GM23338 (cell line): Measurements from ENCODE around the gene ZNF148. TPM values are rescaled to one million over a fixed set of nuclear protein-coding genes. Genes with fewer than 3 reads are reported as not detected.

Source experiments
- ATAC-seq: fragments of 200-7000 bp; cut with Tn5 transposase; 3 replicates; pipeline ENCODE4 v1.9.1; 2020
- DNase-seq: peaks from one replicate; pipeline ENCODE4 v3.0.0-alpha.2; 2015; ENCODE audit warnings: low spot score
- H2AFZ ChIP-seq: fragments of 200-600 bp; sonication (generic); 2 replicates; pipeline ENCODE4 v1.8.0; 2016; ENCODE audit warnings: antibody characterized with exemption, mild to moderate bottlenecking, moderate library complexity
- H3F3A ChIP-seq: fragments of 200-600 bp; sonication (generic); replicated peaks from 2 replicates; pipeline ENCODE4 v1.8.0; 2017; ENCODE audit warnings: antibody characterized with exemption, mixed run types, low read depth
- H3K27ac ChIP-seq: fragments of 200-600 bp; sonication (generic); 2 replicates; pipeline ENCODE4 v1.6.1; 2016; ENCODE audit warnings: low read depth
- H3K27me3 ChIP-seq: fragments of 200-600 bp; sonication (generic); 2 replicates; pipeline ENCODE4 v1.8.0; 2016; ENCODE audit warnings: mild to moderate bottlenecking, mixed run types, moderate library complexity; ENCODE audit not compliant: insufficient read depth
- H3K36me3 ChIP-seq: fragments of 200-600 bp; sonication (generic); 2 replicates; pipeline ENCODE4 v1.8.0; 2016; ENCODE audit warnings: mild to moderate bottlenecking; ENCODE audit not compliant: insufficient read depth
- H3K4me1 ChIP-seq: fragments of 200-600 bp; sonication (generic); 2 replicates; pipeline ENCODE4 v1.8.0; 2016; ENCODE audit warnings: mild to moderate bottlenecking, moderate library complexity; ENCODE audit not compliant: insufficient read depth
- H3K4me2 ChIP-seq: fragments of 200-600 bp; sonication (generic); 2 replicates; pipeline ENCODE4 v1.7.1; 2017; ENCODE audit warnings: mixed run types
- H3K4me3 ChIP-seq: fragments of 200-600 bp; sonication (generic); 2 replicates; pipeline ENCODE4 v1.6.1; 2016; ENCODE audit warnings: mixed run types
- H3K79me2 ChIP-seq: fragments of 200-600 bp; sonication (generic); replicated peaks from 2 replicates; pipeline ENCODE4 v1.8.0; 2017; ENCODE audit warnings: mild to moderate bottlenecking; ENCODE audit not compliant: insufficient read depth
- H3K9me2 ChIP-seq: fragments of 200-600 bp; sonication (generic); 2 replicates; pipeline ENCODE4 v1.8.0; 2017; ENCODE audit not compliant: insufficient read depth
- H4K20me1 ChIP-seq: fragments of 200-600 bp; sonication (generic); replicated peaks from 2 replicates; pipeline ENCODE4 v1.8.0; 2017; ENCODE audit warnings: mild to moderate bottlenecking; ENCODE audit not compliant: insufficient read depth
- H3K27ac Mint-ChIP-seq: 2 replicates; pipeline ENCODE4 v1.8.0; 2020; ENCODE audit warnings: inconsistent platforms, mild to moderate bottlenecking, moderate library complexity, mixed read lengths
- H3K27me3 Mint-ChIP-seq: 3 replicates; pipeline ENCODE4 v1.8.0; 2022; ENCODE audit warnings: low read depth, mild to moderate bottlenecking, moderate library complexity, mixed read lengths, inconsistent platforms; ENCODE audit not compliant: insufficient read depth, poor library complexity
- H3K36me3 Mint-ChIP-seq: 3 replicates; pipeline ENCODE4 v1.8.0; 2021; ENCODE audit warnings: low read depth, mild to moderate bottlenecking, inconsistent platforms, moderate library complexity, mixed read lengths
- H3K4me1 Mint-ChIP-seq: 3 replicates; pipeline ENCODE4 v1.8.0; 2020; ENCODE audit warnings: mild to moderate bottlenecking, inconsistent platforms, mixed read lengths
- H3K4me3 Mint-ChIP-seq: 3 replicates; pipeline ENCODE4 v1.8.0; 2021; ENCODE audit warnings: moderate library complexity, mild to moderate bottlenecking, inconsistent platforms, mixed read lengths
- H3K9me3 Mint-ChIP-seq: 3 replicates; pipeline ENCODE4 v1.8.0; 2020; ENCODE audit warnings: moderate library complexity, mild to moderate bottlenecking, inconsistent platforms, mixed read lengths
- NANOG ChIP-seq: IDR thresholded peaks from 2 replicates; pipeline ENCODE4 v1.6.1; 2016; ENCODE audit warnings: antibody characterized with exemption, borderline replicate concordance
- STAT1 ChIP-seq: IDR thresholded peaks from one replicate; pipeline ENCODE4 v1.6.1; 2016; ENCODE audit warnings: antibody characterized with exemption; ENCODE audit not compliant: unreplicated experiment
- polyA plus RNA-seq: library from polyadenylated mRNA; unstranded; fragments of >200 nt; fragmentation: Nextera tagmentation; extraction: Ambion mirVana; gene quantifications from 2 replicates; pipeline ENCODE4 v1.2.1, GENCODE V29; 2016
- total RNA-seq: library from RNA; depleted of rRNA; stranded (reverse); fragments of >200 nt; shearing (Covaris generic); gene quantifications from 2 replicates; pipeline ENCODE4 v1.2.3, GENCODE V29; 2014
- TF ChIP-seq, protein P1 (sequence below): IDR thresholded peaks from 2 replicates; pipeline ENCODE4 v1.6.1; 2016; ENCODE audit warnings: antibody characterized with exemption
- TF ChIP-seq, protein P2 (sequence below), 2 experiments: fragments of 200-600 bp in 1 of 2; sonication (generic) in 1 of 2; conservative IDR thresholded peaks; 2 replicates each; pipeline versions ENCODE4 v1.5.1 to v1.6.1; 2016 to 2017; ENCODE audit warnings: antibody characterized with exemption in 2 of 2, low read depth in 2 of 2, mild to moderate bottlenecking in 2 of 2, moderate library complexity in 1 of 2
- TF ChIP-seq, protein P3 (sequence below): IDR thresholded peaks from one replicate; pipeline ENCODE4 v1.6.1; 2018; ENCODE audit warnings: antibody characterized with exemption; ENCODE audit not compliant: unreplicated experiment

ZNF148 gene
- total and polyA plus RNA-seq, 2 experiments from 2014 or later = 13.9 to 16.9 TPM

DNA sequence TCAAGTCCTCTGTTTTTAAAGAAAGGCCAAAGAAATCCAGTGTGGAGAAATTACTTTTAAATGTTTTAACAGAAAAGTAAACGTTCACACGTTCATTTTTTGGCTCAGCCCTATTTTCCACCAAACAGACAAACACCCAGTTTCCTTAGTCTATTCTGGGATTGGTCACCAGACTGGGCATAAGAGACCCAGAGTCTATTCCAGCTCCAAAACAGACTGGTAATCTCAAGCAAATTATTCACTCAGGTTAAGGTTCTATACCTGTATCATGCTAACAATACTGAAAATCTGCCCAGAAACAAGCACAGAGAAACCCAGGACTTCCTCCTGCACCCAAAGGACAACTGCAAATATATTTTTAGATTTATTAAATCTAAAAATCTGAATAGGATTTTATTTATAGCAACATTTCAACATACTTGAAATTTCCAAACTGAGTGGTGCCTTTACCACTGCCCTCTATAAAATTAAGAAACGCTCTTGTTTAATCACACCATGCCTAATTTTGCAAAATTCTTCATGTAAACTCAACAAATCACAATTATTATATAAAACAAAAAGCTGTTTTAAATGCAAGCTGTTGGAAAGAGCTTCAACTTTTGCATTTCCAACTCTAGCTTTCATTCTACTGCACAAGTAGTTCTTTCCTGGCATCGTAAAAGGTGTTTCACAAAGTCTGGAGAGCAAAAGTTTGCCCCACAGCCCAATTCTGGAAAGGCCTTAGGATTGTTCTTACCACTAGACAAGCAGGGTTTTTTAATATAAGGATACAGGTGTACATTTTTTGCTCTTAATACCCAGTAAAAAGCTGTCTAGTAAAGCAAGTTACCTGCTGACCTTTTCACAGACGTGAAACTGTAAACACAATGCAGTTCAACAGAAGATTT lies 18.7 kb downstream of the ZNF148 start:
- no peaks in the 10 kb centered on the region for H3K9me2 ChIP-seq
- H3F3A ChIP-seq = no peaks in the 10 kb centered on the region
- peaks cover 5% of the 10 kb centered on the region; the same call in 1 of the 2 replicates for H3K4me1 ChIP-seq
- peaks cover 13% of the 10 kb centered on the region for H3K4me1 Mint-ChIP-seq
- H3K36me3 Mint-ChIP-seq = no peaks in the 10 kb centered on the region
- peaks cover 93% of the 10 kb centered on the region for H3K79me2 ChIP-seq
- no peaks in the 10 kb centered on the region for H3K27me3 ChIP-seq
- peak overlapping the region; percentile 84 for H3K4me2 ChIP-seq
- peak overlapping the region; percentile 66 for H3K4me3 Mint-ChIP-seq
- H3K9me3 Mint-ChIP-seq = no peaks in the 10 kb centered on the region
- peak overlapping the region; percentile 71 for H3K4me3 ChIP-seq
- H3K27ac Mint-ChIP-seq = no peak overlapping the region
- peaks cover 28% of the 10 kb centered on the region for H4K20me1 ChIP-seq
- H3K27me3 Mint-ChIP-seq = peaks cover 2% of the 10 kb centered on the region
- DNase-seq (no peak), ATAC-seq (no peak)
- no peak overlapping the region for H3K27ac ChIP-seq
- peak overlapping the region; percentile 87; the same call in 1 of the 2 replicates for H2AFZ ChIP-seq
- no peaks in the 10 kb centered on the region for H3K36me3 ChIP-seq
- TF ChIP-seq, protein P1, sequence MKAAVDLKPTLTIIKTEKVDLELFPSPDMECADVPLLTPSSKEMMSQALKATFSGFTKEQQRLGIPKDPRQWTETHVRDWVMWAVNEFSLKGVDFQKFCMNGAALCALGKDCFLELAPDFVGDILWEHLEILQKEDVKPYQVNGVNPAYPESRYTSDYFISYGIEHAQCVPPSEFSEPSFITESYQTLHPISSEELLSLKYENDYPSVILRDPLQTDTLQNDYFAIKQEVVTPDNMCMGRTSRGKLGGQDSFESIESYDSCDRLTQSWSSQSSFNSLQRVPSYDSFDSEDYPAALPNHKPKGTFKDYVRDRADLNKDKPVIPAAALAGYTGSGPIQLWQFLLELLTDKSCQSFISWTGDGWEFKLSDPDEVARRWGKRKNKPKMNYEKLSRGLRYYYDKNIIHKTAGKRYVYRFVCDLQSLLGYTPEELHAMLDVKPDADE = no peak
- TF ChIP-seq NANOG = no peak
- TF ChIP-seq, protein P2, sequence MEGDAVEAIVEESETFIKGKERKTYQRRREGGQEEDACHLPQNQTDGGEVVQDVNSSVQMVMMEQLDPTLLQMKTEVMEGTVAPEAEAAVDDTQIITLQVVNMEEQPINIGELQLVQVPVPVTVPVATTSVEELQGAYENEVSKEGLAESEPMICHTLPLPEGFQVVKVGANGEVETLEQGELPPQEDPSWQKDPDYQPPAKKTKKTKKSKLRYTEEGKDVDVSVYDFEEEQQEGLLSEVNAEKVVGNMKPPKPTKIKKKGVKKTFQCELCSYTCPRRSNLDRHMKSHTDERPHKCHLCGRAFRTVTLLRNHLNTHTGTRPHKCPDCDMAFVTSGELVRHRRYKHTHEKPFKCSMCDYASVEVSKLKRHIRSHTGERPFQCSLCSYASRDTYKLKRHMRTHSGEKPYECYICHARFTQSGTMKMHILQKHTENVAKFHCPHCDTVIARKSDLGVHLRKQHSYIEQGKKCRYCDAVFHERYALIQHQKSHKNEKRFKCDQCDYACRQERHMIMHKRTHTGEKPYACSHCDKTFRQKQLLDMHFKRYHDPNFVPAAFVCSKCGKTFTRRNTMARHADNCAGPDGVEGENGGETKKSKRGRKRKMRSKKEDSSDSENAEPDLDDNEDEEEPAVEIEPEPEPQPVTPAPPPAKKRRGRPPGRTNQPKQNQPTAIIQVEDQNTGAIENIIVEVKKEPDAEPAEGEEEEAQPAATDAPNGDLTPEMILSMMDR (conservative IDR thresholded peaks at IDR 0.05; ENCODE audit: low read depth in 2 of 2) = no peak
- TF ChIP-seq STAT1 = no peak

DNA sequence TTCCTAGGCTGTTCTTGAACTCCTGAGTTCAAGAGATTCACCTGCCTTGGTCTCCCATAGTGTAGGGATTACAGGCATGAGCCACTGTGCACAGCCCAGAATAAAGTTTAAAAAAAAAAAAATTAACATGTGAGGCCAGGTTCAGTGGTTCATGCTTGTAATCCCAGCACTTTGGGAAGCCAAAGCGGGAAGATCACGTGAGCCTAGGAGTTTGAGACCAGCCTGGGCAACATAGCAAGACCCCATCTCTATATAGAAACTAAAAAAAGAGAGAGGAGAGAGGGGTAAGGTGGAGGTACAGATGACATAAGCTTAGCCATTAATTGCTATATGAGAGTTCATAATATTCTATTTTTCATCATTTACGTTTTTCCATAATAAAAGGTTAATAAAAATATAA lies 21.5 kb downstream of the ZNF148 start:
- H3K27me3 ChIP-seq = no peaks in the 10 kb centered on the region
- TF ChIP-seq, protein P3, sequence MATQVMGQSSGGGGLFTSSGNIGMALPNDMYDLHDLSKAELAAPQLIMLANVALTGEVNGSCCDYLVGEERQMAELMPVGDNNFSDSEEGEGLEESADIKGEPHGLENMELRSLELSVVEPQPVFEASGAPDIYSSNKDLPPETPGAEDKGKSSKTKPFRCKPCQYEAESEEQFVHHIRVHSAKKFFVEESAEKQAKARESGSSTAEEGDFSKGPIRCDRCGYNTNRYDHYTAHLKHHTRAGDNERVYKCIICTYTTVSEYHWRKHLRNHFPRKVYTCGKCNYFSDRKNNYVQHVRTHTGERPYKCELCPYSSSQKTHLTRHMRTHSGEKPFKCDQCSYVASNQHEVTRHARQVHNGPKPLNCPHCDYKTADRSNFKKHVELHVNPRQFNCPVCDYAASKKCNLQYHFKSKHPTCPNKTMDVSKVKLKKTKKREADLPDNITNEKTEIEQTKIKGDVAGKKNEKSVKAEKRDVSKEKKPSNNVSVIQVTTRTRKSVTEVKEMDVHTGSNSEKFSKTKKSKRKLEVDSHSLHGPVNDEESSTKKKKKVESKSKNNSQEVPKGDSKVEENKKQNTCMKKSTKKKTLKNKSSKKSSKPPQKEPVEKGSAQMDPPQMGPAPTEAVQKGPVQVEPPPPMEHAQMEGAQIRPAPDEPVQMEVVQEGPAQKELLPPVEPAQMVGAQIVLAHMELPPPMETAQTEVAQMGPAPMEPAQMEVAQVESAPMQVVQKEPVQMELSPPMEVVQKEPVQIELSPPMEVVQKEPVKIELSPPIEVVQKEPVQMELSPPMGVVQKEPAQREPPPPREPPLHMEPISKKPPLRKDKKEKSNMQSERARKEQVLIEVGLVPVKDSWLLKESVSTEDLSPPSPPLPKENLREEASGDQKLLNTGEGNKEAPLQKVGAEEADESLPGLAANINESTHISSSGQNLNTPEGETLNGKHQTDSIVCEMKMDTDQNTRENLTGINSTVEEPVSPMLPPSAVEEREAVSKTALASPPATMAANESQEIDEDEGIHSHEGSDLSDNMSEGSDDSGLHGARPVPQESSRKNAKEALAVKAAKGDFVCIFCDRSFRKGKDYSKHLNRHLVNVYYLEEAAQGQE = no peak
- TF ChIP-seq, protein P2 (conservative IDR thresholded peaks at IDR 0.05; ENCODE audit: low read depth in 2 of 2) = no peak
- H3K4me1 Mint-ChIP-seq = peaks cover 13% of the 10 kb centered on the region
- 0 out of 2 replicates have a peak, but pooled peaks cover 5% of the 10 kb centered on the region for H3K4me1 ChIP-seq
- H4K20me1 ChIP-seq = peaks cover 25% of the 10 kb centered on the region
- H3K4me3 Mint-ChIP-seq = no peak overlapping the region
- H3K36me3 Mint-ChIP-seq = peaks cover 12% of the 10 kb centered on the region; the same call in 2 of the 3 replicates
- H3K79me2 ChIP-seq = peaks cover 93% of the 10 kb centered on the region
- H3K9me2 ChIP-seq = no peaks in the 10 kb centered on the region
- no peak overlapping the region for H2AFZ ChIP-seq
- peaks cover 6% of the 10 kb centered on the region; the same call in 2 of the 3 replicates for H3K9me3 Mint-ChIP-seq
- peaks cover 3% of the 10 kb centered on the region for H3K27me3 Mint-ChIP-seq
- no peak for ATAC-seq
- H3F3A ChIP-seq = no peaks in the 10 kb centered on the region
- H3K36me3 ChIP-seq = no peaks in the 10 kb centered on the region
- H3K27ac Mint-ChIP-seq = no peak overlapping the region
- no peak for DNase-seq
- no peak overlapping the region for H3K4me3 ChIP-seq
- no peak overlapping the region for H3K27ac ChIP-seq
- no peak overlapping the region for H3K4me2 ChIP-seq
